PC-9 (cell line): Measurements from ENCODE around the gene KLHL4. TPM values are rescaled to one million over a fixed set of nuclear protein-coding genes. Genes with fewer than 3 reads are reported as not detected.

Experiments used
- BruUV-seq: library from RNA; stranded (reverse); fragments of 400-500 nt; replicated peaks from 2 replicates; lab custom pipeline; 2021; lab: Mats Ljungman, UMichigan
- CTCF ChIA-PET: fragments of 300-600 bp; sonication (Branson Sonifier 250); formaldehyde crosslinking; loops from one replicate; lab custom pipeline; 2022; ENCODE audit warnings: antibody characterized with exemption; lab: Charles Lee
- POLR2A ChIA-PET: fragments of 300-600 bp; sonication (Branson Sonifier 250); formaldehyde crosslinking; loops from one replicate; lab custom pipeline; 2022; ENCODE audit warnings: antibody characterized with exemption; ENCODE audit not compliant: unreplicated experiment; lab: Charles Lee
- DNase-seq, 2 experiments: peaks; one replicate each; pipeline versions ENCODE4 v3.0.0 to v3.0.0-alpha.2; 2015 to 2022; ENCODE audit warnings: mixed read lengths in 1 of 2
- H2AFZ ChIP-seq: fragments of 200-600 bp; sonication (generic); 2 replicates; pipeline ENCODE4 v1.8.1; 2017; ENCODE audit warnings: antibody characterized with exemption
- H3F3A ChIP-seq: fragments of 200-600 bp; sonication (generic); 2 replicates; pipeline ENCODE4 v1.8.1; 2017; ENCODE audit warnings: antibody characterized with exemption, mild to moderate bottlenecking, low read depth; ENCODE audit not compliant: insufficient read depth
- H3K27ac ChIP-seq: fragments of 200-600 bp; sonication (generic); 2 replicates; pipeline ENCODE4 v1.6.1; 2016; ENCODE audit warnings: mixed run types
- H3K27me3 ChIP-seq: fragments of 200-600 bp; sonication (generic); 2 replicates; pipeline ENCODE4 v1.6.1; 2016; ENCODE audit warnings: low read depth, mixed run types; ENCODE audit not compliant: insufficient read depth
- H3K36me3 ChIP-seq: fragments of 200-600 bp; sonication (generic); 2 replicates; pipeline ENCODE4 v1.6.1; 2016; ENCODE audit warnings: low read depth, mixed run types
- H3K4me1 ChIP-seq: fragments of 200-600 bp; sonication (generic); replicated peaks from 2 replicates; pipeline ENCODE4 v1.6.1; 2016; ENCODE audit warnings: mixed run types; ENCODE audit not compliant: insufficient read depth
- H3K4me2 ChIP-seq: fragments of 200-600 bp; sonication (generic); 2 replicates; pipeline ENCODE4 v1.6.1; 2017; ENCODE audit warnings: mixed run types
- H3K4me3 ChIP-seq: fragments of 200-600 bp; sonication (generic); 2 replicates; pipeline ENCODE4 v1.6.1; 2016; ENCODE audit warnings: mixed run types
- H3K79me2 ChIP-seq: fragments of 200-600 bp; sonication (generic); 2 replicates; pipeline ENCODE4 v1.6.1; 2017; ENCODE audit warnings: low read depth, mixed run types
- H3K9me2 ChIP-seq: fragments of 200-600 bp; sonication (generic); 2 replicates; pipeline ENCODE4 v1.8.1; 2017; ENCODE audit warnings: mild to moderate bottlenecking; ENCODE audit not compliant: insufficient read depth
- H3K9me3 ChIP-seq: fragments of 200-600 bp; sonication (generic); 2 replicates; pipeline ENCODE4 v1.8.1; 2016; ENCODE audit warnings: low read depth; ENCODE audit not compliant: insufficient read depth
- H4K20me1 ChIP-seq: fragments of 200-600 bp; sonication (generic); 2 replicates; pipeline ENCODE4 v1.8.1; 2017; ENCODE audit not compliant: insufficient read depth
- EZH2 ChIP-seq: fragments of 200-600 bp; sonication (generic); IDR thresholded peaks from 2 replicates; pipeline ENCODE4 v1.8.0; 2017; ENCODE audit warnings: antibody characterized with exemption, low read depth
- intact Hi-C: fragments of 100-400 bp; cut with micrococcal nuclease; formaldehyde crosslinking; loops from one replicate; pipeline ENCODE4 v1.10.0; 2022; ENCODE audit not compliant: unreplicated experiment
- total RNA-seq: library from RNA; stranded (reverse); gene quantifications from 2 replicates; pipeline ENCODE4 v1.2.3, GENCODE V29; 2021
- TF ChIP-seq, protein P1 (sequence below): fragments of 200-600 bp; sonication (generic); conservative IDR thresholded peaks from 2 replicates; pipeline ENCODE4 v1.6.1; 2017; ENCODE audit warnings: mixed run types, antibody characterized with exemption, mild to moderate bottlenecking, moderate library complexity

Gene KLHL4
- total RNA-seq, 1 experiment from 2014 or later: 0.65 TPM

GRCh38 chrX:87578978-87579377 lies 61.4 kb downstream of the KLHL4 start:
- DNase-seq: no peak
- CTCF ChIA-PET: no interaction called here

GRCh38 chrX:87580862-87581261 lies 63.3 kb downstream of the KLHL4 start:
- Histone ChIP-seq H3K4me3 (no peak overlapping the region), H3K36me3 (no peaks in the 10 kb centered on the region), H4K20me1 (no peaks in the 10 kb centered on the region), H3F3A (no peaks in the 10 kb centered on the region), H2AFZ (no peak overlapping the region), H3K27me3 (no peaks in the 10 kb centered on the region), H3K79me2 (no peaks in the 10 kb centered on the region), H3K4me2 (no peak overlapping the region), H3K27ac (no peak overlapping the region), H3K4me1 (no peaks in the 10 kb centered on the region), H3K9me3 (no peaks in the 10 kb centered on the region), H3K9me2 (no peaks in the 10 kb centered on the region)
- BruUV-seq: no TSS peak
- TF ChIP-seq EZH2: no peak
- TF ChIP-seq, protein P1, sequence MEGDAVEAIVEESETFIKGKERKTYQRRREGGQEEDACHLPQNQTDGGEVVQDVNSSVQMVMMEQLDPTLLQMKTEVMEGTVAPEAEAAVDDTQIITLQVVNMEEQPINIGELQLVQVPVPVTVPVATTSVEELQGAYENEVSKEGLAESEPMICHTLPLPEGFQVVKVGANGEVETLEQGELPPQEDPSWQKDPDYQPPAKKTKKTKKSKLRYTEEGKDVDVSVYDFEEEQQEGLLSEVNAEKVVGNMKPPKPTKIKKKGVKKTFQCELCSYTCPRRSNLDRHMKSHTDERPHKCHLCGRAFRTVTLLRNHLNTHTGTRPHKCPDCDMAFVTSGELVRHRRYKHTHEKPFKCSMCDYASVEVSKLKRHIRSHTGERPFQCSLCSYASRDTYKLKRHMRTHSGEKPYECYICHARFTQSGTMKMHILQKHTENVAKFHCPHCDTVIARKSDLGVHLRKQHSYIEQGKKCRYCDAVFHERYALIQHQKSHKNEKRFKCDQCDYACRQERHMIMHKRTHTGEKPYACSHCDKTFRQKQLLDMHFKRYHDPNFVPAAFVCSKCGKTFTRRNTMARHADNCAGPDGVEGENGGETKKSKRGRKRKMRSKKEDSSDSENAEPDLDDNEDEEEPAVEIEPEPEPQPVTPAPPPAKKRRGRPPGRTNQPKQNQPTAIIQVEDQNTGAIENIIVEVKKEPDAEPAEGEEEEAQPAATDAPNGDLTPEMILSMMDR: no peak
- CTCF ChIA-PET: no interaction called here
- DNase-seq: no peak
- intact Hi-C loops: loop anchor here (5.0 kb wide), 1 partner anchor 81 kb away; no protein-coding TSS in a partner anchor
- POLR2A ChIA-PET: no interaction called here

More at GRCh38 chrX:87578978-87579377, 61.4 kb downstream of the KLHL4 start:
- Histone ChIP-seq H3K79me2 (no peaks in the 10 kb centered on the region), H3K27ac (no peak overlapping the region), H2AFZ (no peak overlapping the region), H3K9me3 (no peaks in the 10 kb centered on the region), H4K20me1 (no peaks in the 10 kb centered on the region), H3K9me2 (no peaks in the 10 kb centered on the region), H3K4me1 (no peaks in the 10 kb centered on the region), H3K27me3 (no peaks in the 10 kb centered on the region), H3K4me3 (no peak overlapping the region), H3K4me2 (no peak overlapping the region), H3K36me3 (no peaks in the 10 kb centered on the region), H3F3A (no peaks in the 10 kb centered on the region)
- BruUV-seq: no TSS peak
- intact Hi-C loops: loop anchor here (5.0 kb wide), 1 partner anchor 242 kb away; no protein-coding TSS in a partner anchor
- POLR2A ChIA-PET: no interaction called here
- no peak for TF ChIP-seq EZH2
- TF ChIP-seq, protein P1: peak; percentile 36; the same call in 1 of the 2 replicates

DNA sequence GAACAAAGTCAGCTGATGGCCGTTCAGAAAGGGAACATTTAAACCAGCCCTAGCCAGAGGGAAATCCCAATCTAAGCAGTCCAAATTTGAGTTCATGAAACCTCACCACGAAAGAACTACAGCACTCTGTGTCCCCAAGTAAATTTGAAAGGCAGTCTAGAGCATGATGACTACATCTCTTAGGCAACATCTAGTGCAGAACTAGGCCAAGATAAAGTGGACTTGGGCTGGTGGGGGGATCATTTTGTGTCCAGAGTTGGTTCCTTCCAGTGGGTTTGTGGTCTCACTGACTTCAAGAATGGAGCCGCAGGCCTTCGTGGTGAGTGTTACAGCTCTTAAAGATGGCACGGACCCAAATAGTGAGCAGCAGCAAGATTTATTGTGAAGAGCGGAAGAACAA lies 64.9 kb downstream of the KLHL4 start:
- no peaks in the 10 kb centered on the region for H4K20me1 ChIP-seq
- H2AFZ ChIP-seq: no peak overlapping the region
- no peaks in the 10 kb centered on the region for H3K27me3 ChIP-seq
- H3K4me2 ChIP-seq: no peak overlapping the region
- H3K27ac ChIP-seq: no peak overlapping the region
- no peak for TF ChIP-seq EZH2
- TF ChIP-seq, protein P1: no peak
- no peak for DNase-seq
- H3K9me2 ChIP-seq: no peaks in the 10 kb centered on the region
- H3K9me3 ChIP-seq: no peaks in the 10 kb centered on the region
- no TSS peak for BruUV-seq
- no peaks in the 10 kb centered on the region for H3K4me1 ChIP-seq
- H3F3A ChIP-seq: no peaks in the 10 kb centered on the region
- POLR2A ChIA-PET: no interaction called here
- CTCF ChIA-PET: interaction anchor here (0.6 kb wide), 1 partner anchor 41 kb away, joined by 11 read pairs; no protein-coding TSS in a partner anchor
- H3K4me3 ChIP-seq: no peak overlapping the region
- H3K36me3 ChIP-seq: no peaks in the 10 kb centered on the region
- H3K79me2 ChIP-seq: no peaks in the 10 kb centered on the region
- intact Hi-C loops: loop anchor here (5.0 kb wide), 1 partner anchor 80 kb away; no protein-coding TSS in a partner anchor
